Cerebellar cortex (tissue), 1 donor: ENCODE data around the gene CHD6.

Source experiments
- DNase-seq: peaks from one replicate; pipeline ENCODE4 v3.0.0-alpha.2; 2015; ENCODE audit warnings: low spot score

The CHD6 gene

GRCh38 chr20:41467220-41467619, 151.0 kb downstream of the CHD6 start:
- DNase-seq: no peak

- DNase-seq: no peak
These were observed 154.6 kb downstream of the CHD6 start for GRCh38 chr20:41463567-41463966.

- no peak for DNase-seq
These were observed 155.6 kb downstream of the CHD6 start for GRCh38 chr20:41462372-41463161.

- DNase-seq: no peak
These were observed 159.4 kb downstream of the CHD6 start for GRCh38 chr20:41458761-41459160.

- DNase-seq: no peak
These were observed 160.9 kb downstream of the CHD6 start for GRCh38 chr20:41457173-41457857.

- no peak for DNase-seq
These were observed 161.8 kb downstream of the CHD6 start for GRCh38 chr20:41456351-41456750.

GRCh38 chr20:41454250-41454649, 163.9 kb downstream of the CHD6 start:
- DNase-seq: no peak

- DNase-seq: peak; percentile 34
These were observed 164.9 kb downstream of the CHD6 start for GRCh38 chr20:41453010-41453950.

GRCh38 chr20:41452226-41452625, 166.0 kb downstream of the CHD6 start:
- no peak for DNase-seq

- no peak for DNase-seq
These were observed 171.2 kb downstream of the CHD6 start for GRCh38 chr20:41447006-41447405.

GRCh38 chr20:41446456-41446855, 171.7 kb downstream of the CHD6 start:
- no peak for DNase-seq

GRCh38 chr20:41444821-41445220, 173.4 kb downstream of the CHD6 start:
- DNase-seq: no peak

- no peak for DNase-seq
These were observed 174.5 kb downstream of the CHD6 start for GRCh38 chr20:41443691-41444090.

GRCh38 chr20:41440882-41441281, 177.3 kb downstream of the CHD6 start:
- DNase-seq: peak; percentile 63

- no peak for DNase-seq
These were observed 180.3 kb downstream of the CHD6 start for GRCh38 chr20:41437836-41438235.

- no peak for DNase-seq
These were observed 181.5 kb downstream of the CHD6 start for GRCh38 chr20:41436679-41437078.

GRCh38 chr20:41433203-41433602, 185.0 kb downstream of the CHD6 start:
- DNase-seq: no peak

GRCh38 chr20:41432746-41433145, 185.4 kb downstream of the CHD6 start:
- no peak for DNase-seq

GRCh38 chr20:41428285-41428684, 189.9 kb downstream of the CHD6 start:
- DNase-seq: no peak

GRCh38 chr20:41427833-41428232, 190.3 kb downstream of the CHD6 start:
- DNase-seq: no peak

- no peak for DNase-seq
These were observed 191.2 kb downstream of the CHD6 start for GRCh38 chr20:41426976-41427375.

GRCh38 chr20:41426086-41426830, 191.9 kb downstream of the CHD6 start:
- no peak for DNase-seq
